Pancreas (tissue), 10 donors: ENCODE results near the gene PTPRD. TPM values are rescaled to one million over a fixed set of nuclear protein-coding genes. Genes with fewer than 3 reads are reported as not detected.

Experiments used
- ATAC-seq, 4 donors: fragments of 200-7000 bp; cut with Tn5 transposase; one replicate each; pipeline versions ENCODE4 v1.8.0 to v1.9.1; 2020; ENCODE audit warnings: mild to moderate bottlenecking in 4 of 4, moderate library complexity in 4 of 4
- DNase-seq, 6 donors: peaks; one replicate each; pipeline ENCODE4 v3.0.0-alpha.2; 2020
- FAIRE-seq: peaks from 2 replicates; lab custom pipeline; 2012; peaks lifted over from hg19 to GRCh38; lab: Jason Lieb, UNC
- H3K27ac ChIP-seq, 4 donors: fragments of 200-600 bp; sonication (generic); 1 replicate in 3 of 4; 2 replicates in 1 of 4; pipeline versions ENCODE4 v1.5.0 to v1.8.0; 2020
- H3K27me3 ChIP-seq, 4 donors: fragments of 200-600 bp; one replicate each; pipeline ENCODE4 v1.8.0; 2021
- H3K36me3 ChIP-seq, 3 donors: fragments of 200-600 bp; sonication (generic) in 1 of 3; one replicate each; pipeline versions ENCODE4 v1.5.0 to v1.8.0; 2020 to 2021
- H3K4me1 ChIP-seq, 3 donors: fragments of 200-600 bp; one replicate each; pipeline ENCODE4 v1.8.0; 2021
- H3K4me3 ChIP-seq, 4 donors: fragments of 200-600 bp; sonication (generic) in 2 of 4; one replicate each; pipeline versions ENCODE4 v1.5.0 to v1.8.0; 2020 to 2021
- H3K9me3 ChIP-seq, 4 donors: fragments of 200-600 bp; one replicate each; pipeline ENCODE4 v1.8.0; 2021
- WGBS, 2 donors: extraction: QIAGEN DNeasy Blood & Tissue Kit; methylation state at CpG; one replicate each; pipeline ENCODE4 v1.1.7; 2013; 5-methylcytosine and 5-hydroxymethylcytosine counted together
- intact Hi-C, 3 donors: fragments of 100-400 bp; cut with DNase I; formaldehyde crosslinking; loops; one replicate each; pipeline versions ENCODE4 v1.11.1 to v1.14.2; 2022
- polyA plus RNA-seq, 2 donors: library from polyadenylated mRNA; stranded (reverse); fragments of 200-250 nt; gene quantifications; one replicate each; pipeline ENCODE4 v1.2.3, GENCODE V29; 2013
- total RNA-seq, 6 donors: library from RNA; stranded (reverse); fragmentation: NEBNext Ultra II Directional in 4 of 6; extraction: Animal tissue kit (Norgen Biotek cat#: 25700) in 4 of 6; gene quantifications; one replicate each; pipeline versions ENCODE4 v1.2.1 to v1.2.4, GENCODE V29; 2021 to 2023
- TF ChIP-seq, protein P1 (sequence below), 4 donors: fragments of 200-600 bp; sonication (generic) in 3 of 4; IDR thresholded peaks; one replicate each; pipeline versions ENCODE4 v1.5.0 to v1.8.0; 2021; ENCODE audit warnings: antibody characterized with exemption in 4 of 4
- donor health status: healthy with polysubstance abuse.
- donor health status: DM: no; HTN: no; CAD: no; lungs with moderate emphysema.
- donor health status: DM: no; HTN: no; CAD: no.
- donor health status: control.
- donor health status: control.
- donor health status: Bipolar disorder and iron deficiency.
- donor health status: DM: yes; HTN: yes; CAD: no.
- donor health status: DM: no; HTN: no; CAD: no.
- donor health status: DM: no; HTN: no; CAD: no.
- donor health status: DM: yes; HTN: yes; CAD: no.

The PTPRD gene
- total and polyA plus RNA-seq, 8 donors, result 2.1 to 21.7 (median 5.1) TPM

DNA sequence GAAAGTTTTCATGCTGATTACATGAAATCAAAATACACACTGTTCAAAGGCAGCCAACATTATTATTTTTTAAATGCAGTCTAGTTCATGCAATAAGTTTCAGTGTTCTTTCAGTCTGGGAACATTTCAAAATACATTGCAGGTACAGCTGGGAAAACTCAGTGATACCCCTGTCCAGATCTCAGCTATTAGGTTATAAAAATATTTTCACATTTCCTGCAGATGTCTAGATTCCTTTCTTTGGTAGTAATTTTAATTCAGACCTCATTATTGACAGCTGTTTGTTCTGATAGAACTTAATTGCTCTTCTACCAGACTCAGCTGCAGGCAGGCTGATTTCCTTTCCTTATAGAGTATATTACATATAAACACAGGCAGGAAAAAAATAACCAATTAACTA is 2256.4 kb downstream of the PTPRD start:
- Histone ChIP-seq H3K27ac (no peak overlapping the region), H3K36me3 (no peaks in the 10 kb centered on the region), H3K4me1 (no peaks in the 10 kb centered on the region), H3K4me3 (no peak overlapping the region), H3K9me3 (no peaks in the 10 kb centered on the region), H3K27me3 (no peaks in the 10 kb centered on the region)
- intact Hi-C loops, result no loop called here
- FAIRE-seq (no peak), DNase-seq (no peak), ATAC-seq (no peak)
- TF ChIP-seq, protein P1, sequence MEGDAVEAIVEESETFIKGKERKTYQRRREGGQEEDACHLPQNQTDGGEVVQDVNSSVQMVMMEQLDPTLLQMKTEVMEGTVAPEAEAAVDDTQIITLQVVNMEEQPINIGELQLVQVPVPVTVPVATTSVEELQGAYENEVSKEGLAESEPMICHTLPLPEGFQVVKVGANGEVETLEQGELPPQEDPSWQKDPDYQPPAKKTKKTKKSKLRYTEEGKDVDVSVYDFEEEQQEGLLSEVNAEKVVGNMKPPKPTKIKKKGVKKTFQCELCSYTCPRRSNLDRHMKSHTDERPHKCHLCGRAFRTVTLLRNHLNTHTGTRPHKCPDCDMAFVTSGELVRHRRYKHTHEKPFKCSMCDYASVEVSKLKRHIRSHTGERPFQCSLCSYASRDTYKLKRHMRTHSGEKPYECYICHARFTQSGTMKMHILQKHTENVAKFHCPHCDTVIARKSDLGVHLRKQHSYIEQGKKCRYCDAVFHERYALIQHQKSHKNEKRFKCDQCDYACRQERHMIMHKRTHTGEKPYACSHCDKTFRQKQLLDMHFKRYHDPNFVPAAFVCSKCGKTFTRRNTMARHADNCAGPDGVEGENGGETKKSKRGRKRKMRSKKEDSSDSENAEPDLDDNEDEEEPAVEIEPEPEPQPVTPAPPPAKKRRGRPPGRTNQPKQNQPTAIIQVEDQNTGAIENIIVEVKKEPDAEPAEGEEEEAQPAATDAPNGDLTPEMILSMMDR (IDR thresholded peaks at IDR 0.05), result no peak

- H3K9me3 ChIP-seq, result no peaks in the 10 kb centered on the region
- no peak overlapping the region for H3K27ac ChIP-seq
- intact Hi-C loops, result no loop called here
- H3K36me3 ChIP-seq, result no peaks in the 10 kb centered on the region
- ATAC-seq (no peak), FAIRE-seq (no peak), DNase-seq (no peak)
- H3K27me3 ChIP-seq, result no peaks in the 10 kb centered on the region
- peaks cover 0 to 6% (median 5%) of the 10 kb centered on the region in 3 donors for H3K4me1 ChIP-seq
- TF ChIP-seq, protein P1 (IDR thresholded peaks at IDR 0.05), result no peak
- no peak overlapping the region for H3K4me3 ChIP-seq
Measured at GRCh38 chr9:8351436-8351835, 2261.4 kb downstream of the PTPRD start.

GRCh38 chr9:8349901-8350300 is 2262.9 kb downstream of the PTPRD start:
- DNase-seq (no peak), FAIRE-seq (no peak), ATAC-seq (no peak)
- 52 to 57% methylated on average over 4 of the region's 4 CpGs for WGBS, 2 donors
- no peak overlapping the region for H3K4me3 ChIP-seq
- no peaks in the 10 kb centered on the region for H3K27me3 ChIP-seq
- intact Hi-C loops, result no loop called here
- no peak overlapping the region for H3K27ac ChIP-seq
- H3K9me3 ChIP-seq, result no peaks in the 10 kb centered on the region
- TF ChIP-seq, protein P1 (IDR thresholded peaks at IDR 0.05), result no peak
- H3K36me3 ChIP-seq, result no peaks in the 10 kb centered on the region
- peaks cover 0 to 6% (median 5%) of the 10 kb centered on the region in 3 donors for H3K4me1 ChIP-seq

DNA sequence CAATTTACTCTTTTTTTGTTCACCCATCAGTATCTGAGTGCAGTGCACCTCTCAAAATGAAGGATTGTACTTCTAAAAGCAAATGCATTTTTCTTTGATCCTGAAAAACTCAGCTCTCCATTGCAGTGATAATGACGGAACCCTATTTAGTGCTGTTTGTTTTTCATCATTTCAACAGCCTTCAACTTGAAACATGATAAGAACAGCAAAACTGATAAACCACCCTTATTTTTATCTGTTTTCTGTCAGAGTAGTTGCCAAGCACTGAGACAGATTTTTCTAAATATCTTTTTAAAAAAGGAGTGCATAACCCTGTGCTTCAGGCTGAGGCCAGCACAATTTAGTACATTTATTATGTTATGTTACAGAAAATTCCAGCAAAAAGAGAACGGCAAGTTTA is 2263.4 kb downstream of the PTPRD start:
- H3K9me3 ChIP-seq, result no peaks in the 10 kb centered on the region
- intact Hi-C loops, result no loop called here
- TF ChIP-seq, protein P1 (IDR thresholded peaks at IDR 0.05), result no peak
- H3K4me1 ChIP-seq, result peaks cover 0 to 6% (median 5%) of the 10 kb centered on the region in 3 donors
- ATAC-seq, result no peak
- no peak for DNase-seq
- FAIRE-seq, result no peak
- no peak overlapping the region for H3K27ac ChIP-seq
- H3K36me3 ChIP-seq, result no peaks in the 10 kb centered on the region
- no peak overlapping the region for H3K4me3 ChIP-seq
- H3K27me3 ChIP-seq, result no peaks in the 10 kb centered on the region
- WGBS, 2 donors, result 25% methylated on average over 2 of the region's 2 CpGs

GRCh38 chr9:8348756-8349155 is 2264.0 kb downstream of the PTPRD start:
- TF ChIP-seq, protein P1 (IDR thresholded peaks at IDR 0.05), result no peak
- no peak for FAIRE-seq
- intact Hi-C loops, result no loop called here
- H3K36me3 ChIP-seq, result no peaks in the 10 kb centered on the region
- no peak overlapping the region for H3K27ac ChIP-seq
- 60 to 64% methylated on average over 4 of the region's 4 CpGs for WGBS, 2 donors
- DNase-seq, result no peak
- ATAC-seq, result no peak
- H3K27me3 ChIP-seq, result no peaks in the 10 kb centered on the region
- no peaks in the 10 kb centered on the region for H3K9me3 ChIP-seq
- H3K4me3 ChIP-seq, result no peak overlapping the region
- peaks cover 0 to 6% (median 5%) of the 10 kb centered on the region in 3 donors for H3K4me1 ChIP-seq
